T-helper 1 cell treated with Interleukin-12 subunit alpha and Interleukin-12 subunit beta and Interleukin-4 antibody, amounts not matched to agents 30 μg/mL and 1 μg/mL, for 36 hours (primary cell): ENCODE data around the gene GRIK2.

Experiments used
- H3K27ac Mint-ChIP-seq: one replicate; pipeline ENCODE4 v1.8.0; 2021; ENCODE audit warnings: mild to moderate bottlenecking, mixed read lengths
- H3K27me3 Mint-ChIP-seq: one replicate; pipeline ENCODE4 v1.8.0; 2021; ENCODE audit warnings: low read depth, mixed read lengths
- H3K36me3 Mint-ChIP-seq: one replicate; pipeline ENCODE4 v1.8.0; 2021; ENCODE audit warnings: low read depth, mixed read lengths
- H3K4me1 Mint-ChIP-seq: one replicate; pipeline ENCODE4 v1.8.0; 2021; ENCODE audit warnings: low read depth, mixed read lengths
- H3K4me3 Mint-ChIP-seq: one replicate; pipeline ENCODE4 v1.8.0; 2021; ENCODE audit warnings: mild to moderate bottlenecking, moderate library complexity, mixed read lengths
- H3K9me3 Mint-ChIP-seq: one replicate; pipeline ENCODE4 v1.8.0; 2021; ENCODE audit warnings: mixed read lengths

Gene GRIK2

GRCh38 chr6:101738481-101738880 is 345.0 kb downstream of the GRIK2 start:
- peaks cover 12% of the 10 kb centered on the region for H3K9me3 Mint-ChIP-seq
- no peaks in the 10 kb centered on the region for H3K4me1 Mint-ChIP-seq
- no peaks in the 10 kb centered on the region for H3K36me3 Mint-ChIP-seq
- no peaks in the 10 kb centered on the region for H3K27me3 Mint-ChIP-seq
- no peak overlapping the region for H3K4me3 Mint-ChIP-seq
- H3K27ac Mint-ChIP-seq: no peak overlapping the region

- no peaks in the 10 kb centered on the region for H3K36me3 Mint-ChIP-seq
- peaks cover 7% of the 10 kb centered on the region for H3K9me3 Mint-ChIP-seq
- H3K27ac Mint-ChIP-seq: no peak overlapping the region
- H3K27me3 Mint-ChIP-seq: no peaks in the 10 kb centered on the region
- H3K4me1 Mint-ChIP-seq: no peaks in the 10 kb centered on the region
- H3K4me3 Mint-ChIP-seq: no peak overlapping the region
Measured at GRCh38 chr6:101740631-101741030, 347.1 kb downstream of the GRIK2 start.

- no peak overlapping the region for H3K27ac Mint-ChIP-seq
- H3K4me3 Mint-ChIP-seq: no peak overlapping the region
- no peaks in the 10 kb centered on the region for H3K27me3 Mint-ChIP-seq
- peaks cover 7% of the 10 kb centered on the region for H3K9me3 Mint-ChIP-seq
- no peaks in the 10 kb centered on the region for H3K4me1 Mint-ChIP-seq
- no peaks in the 10 kb centered on the region for H3K36me3 Mint-ChIP-seq
Measured at GRCh38 chr6:101741474-101742171, 348.1 kb downstream of the GRIK2 start.

GRCh38 chr6:101747160-101747559 is 353.7 kb downstream of the GRIK2 start:
- no peak overlapping the region for H3K4me3 Mint-ChIP-seq
- H3K27ac Mint-ChIP-seq: no peak overlapping the region
- H3K4me1 Mint-ChIP-seq: no peaks in the 10 kb centered on the region
- H3K27me3 Mint-ChIP-seq: no peaks in the 10 kb centered on the region
- H3K9me3 Mint-ChIP-seq: no peaks in the 10 kb centered on the region
- H3K36me3 Mint-ChIP-seq: no peaks in the 10 kb centered on the region

- H3K27me3 Mint-ChIP-seq: no peaks in the 10 kb centered on the region
- H3K36me3 Mint-ChIP-seq: no peaks in the 10 kb centered on the region
- H3K4me3 Mint-ChIP-seq: no peak overlapping the region
- no peaks in the 10 kb centered on the region for H3K4me1 Mint-ChIP-seq
- H3K27ac Mint-ChIP-seq: no peak overlapping the region
- H3K9me3 Mint-ChIP-seq: no peaks in the 10 kb centered on the region
Measured at GRCh38 chr6:101747716-101748115, 354.2 kb downstream of the GRIK2 start.

GRCh38 chr6:101755931-101756330 is 362.4 kb downstream of the GRIK2 start:
- Mint-ChIP-seq H3K27me3 (no peaks in the 10 kb centered on the region), H3K36me3 (no peaks in the 10 kb centered on the region), H3K4me1 (no peaks in the 10 kb centered on the region), H3K4me3 (no peak overlapping the region), H3K27ac (no peak overlapping the region), H3K9me3 (no peaks in the 10 kb centered on the region)

- Mint-ChIP-seq H3K4me3 (no peak overlapping the region), H3K36me3 (no peaks in the 10 kb centered on the region), H3K9me3 (no peaks in the 10 kb centered on the region), H3K4me1 (no peaks in the 10 kb centered on the region), H3K27ac (no peak overlapping the region), H3K27me3 (no peaks in the 10 kb centered on the region)
Measured at GRCh38 chr6:101758368-101758767, 364.9 kb downstream of the GRIK2 start.

- Mint-ChIP-seq H3K27me3 (no peaks in the 10 kb centered on the region), H3K36me3 (no peaks in the 10 kb centered on the region), H3K4me3 (no peak overlapping the region), H3K9me3 (no peaks in the 10 kb centered on the region), H3K27ac (no peak overlapping the region), H3K4me1 (no peaks in the 10 kb centered on the region)
Measured at GRCh38 chr6:101760843-101761621, 367.5 kb downstream of the GRIK2 start.

- Mint-ChIP-seq H3K4me3 (no peak overlapping the region), H3K9me3 (no peaks in the 10 kb centered on the region), H3K36me3 (no peaks in the 10 kb centered on the region), H3K4me1 (no peaks in the 10 kb centered on the region), H3K27ac (no peak overlapping the region), H3K27me3 (no peaks in the 10 kb centered on the region)
Measured at GRCh38 chr6:101762851-101763250, 369.3 kb downstream of the GRIK2 start.

- Mint-ChIP-seq H3K27me3 (no peaks in the 10 kb centered on the region), H3K4me1 (no peaks in the 10 kb centered on the region), H3K4me3 (no peak overlapping the region), H3K36me3 (no peaks in the 10 kb centered on the region), H3K27ac (no peak overlapping the region), H3K9me3 (no peaks in the 10 kb centered on the region)
Measured at GRCh38 chr6:101765281-101765680, 371.8 kb downstream of the GRIK2 start.

GRCh38 chr6:101770116-101770515 is 376.6 kb downstream of the GRIK2 start:
- Mint-ChIP-seq H3K27ac (no peak overlapping the region), H3K9me3 (no peaks in the 10 kb centered on the region), H3K36me3 (no peaks in the 10 kb centered on the region)

GRCh38 chr6:101776919-101777350 is 383.4 kb downstream of the GRIK2 start:
- Mint-ChIP-seq H3K27me3 (no peaks in the 10 kb centered on the region), H3K9me3 (no peaks in the 10 kb centered on the region), H3K4me1 (no peaks in the 10 kb centered on the region), H3K27ac (no peak overlapping the region), H3K4me3 (no peak overlapping the region), H3K36me3 (no peaks in the 10 kb centered on the region)

More at GRCh38 chr6:101770116-101770515, 376.6 kb downstream of the GRIK2 start:
- H3K4me1 Mint-ChIP-seq: no peaks in the 10 kb centered on the region
- no peaks in the 10 kb centered on the region for H3K27me3 Mint-ChIP-seq
- no peak overlapping the region for H3K4me3 Mint-ChIP-seq

- Mint-ChIP-seq H3K9me3 (no peaks in the 10 kb centered on the region), H3K4me3 (no peak overlapping the region), H3K27ac (no peak overlapping the region), H3K4me1 (no peaks in the 10 kb centered on the region), H3K36me3 (no peaks in the 10 kb centered on the region), H3K27me3 (no peaks in the 10 kb centered on the region)
Measured at GRCh38 chr6:101777646-101778045, 384.1 kb downstream of the GRIK2 start.

GRCh38 chr6:101779051-101779844 is 385.7 kb downstream of the GRIK2 start:
- Mint-ChIP-seq H3K27me3 (no peaks in the 10 kb centered on the region), H3K9me3 (peaks cover 2% of the 10 kb centered on the region), H3K27ac (no peak overlapping the region), H3K36me3 (no peaks in the 10 kb centered on the region), H3K4me1 (no peaks in the 10 kb centered on the region), H3K4me3 (no peak overlapping the region)
